Measurements from ENCODE around the gene LDB2.

LDB2 gene

GRCh38 chr4:16864199-16864598 is 34.2 kb downstream of the LDB2 start:
- Histone ChIP-seq H3K9ac (ENCODE audit: low read length in 2 of 2) (no peak overlapping the region), H3K9me3 (ENCODE audit: control insufficient read depth in 2 of 2, low read length in 2 of 2) (no peaks in the 10 kb centered on the region), H3K4me3 (ENCODE audit: low read length in 2 of 2) (no peak overlapping the region), H3K4me1 (ENCODE audit: control insufficient read depth, insufficient read depth, low read length) (no peaks in the 10 kb centered on the region), H3K27ac (ENCODE audit: low read length) (no peak overlapping the region), H3K27me3 (ENCODE audit: control insufficient read depth in 1 of 2, insufficient read depth in 2 of 2, low read length in 2 of 2) (no peaks in the 10 kb centered on the region), H3K36me3 (ENCODE audit: control insufficient read depth in 2 of 2, insufficient read depth in 2 of 2, low read length in 2 of 2) (no peaks in the 10 kb centered on the region)

DNA sequence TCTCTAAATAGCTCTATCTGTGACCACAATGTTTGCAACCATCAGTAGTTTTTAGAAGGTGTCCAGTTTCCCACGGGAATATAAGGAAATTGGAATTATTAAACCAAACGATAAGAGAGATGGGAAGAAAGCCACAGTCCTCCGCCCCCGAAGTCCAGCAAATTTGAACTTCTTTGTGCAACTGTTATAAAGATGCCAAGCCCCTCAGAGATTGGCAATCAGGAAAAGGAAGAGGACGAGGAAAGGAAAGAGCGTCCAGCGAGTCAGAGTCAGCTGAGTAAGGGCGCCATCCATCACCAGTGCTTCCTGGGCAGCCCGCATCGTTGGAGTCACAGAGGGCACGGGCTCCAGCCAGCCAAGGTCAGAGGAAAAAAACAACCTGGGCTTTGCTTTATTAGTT is 35.7 kb downstream of the LDB2 start:
- H3K4me3 ChIP-seq (ENCODE audit: low read length in 2 of 2) = no peak overlapping the region
- H3K27me3 ChIP-seq (ENCODE audit: control insufficient read depth in 1 of 2, insufficient read depth in 2 of 2, low read length in 2 of 2) = no peaks in the 10 kb centered on the region
- no peak overlapping the region for H3K9ac ChIP-seq (ENCODE audit: low read length in 2 of 2)
- no peaks in the 10 kb centered on the region for H3K4me1 ChIP-seq (ENCODE audit: control insufficient read depth, insufficient read depth, low read length)
- no peaks in the 10 kb centered on the region for H3K36me3 ChIP-seq (ENCODE audit: control insufficient read depth in 2 of 2, insufficient read depth in 2 of 2, low read length in 2 of 2)
- no peak overlapping the region for H3K27ac ChIP-seq (ENCODE audit: low read length)
- H3K9me3 ChIP-seq (ENCODE audit: control insufficient read depth in 2 of 2, low read length in 2 of 2) = no peaks in the 10 kb centered on the region

DNA sequence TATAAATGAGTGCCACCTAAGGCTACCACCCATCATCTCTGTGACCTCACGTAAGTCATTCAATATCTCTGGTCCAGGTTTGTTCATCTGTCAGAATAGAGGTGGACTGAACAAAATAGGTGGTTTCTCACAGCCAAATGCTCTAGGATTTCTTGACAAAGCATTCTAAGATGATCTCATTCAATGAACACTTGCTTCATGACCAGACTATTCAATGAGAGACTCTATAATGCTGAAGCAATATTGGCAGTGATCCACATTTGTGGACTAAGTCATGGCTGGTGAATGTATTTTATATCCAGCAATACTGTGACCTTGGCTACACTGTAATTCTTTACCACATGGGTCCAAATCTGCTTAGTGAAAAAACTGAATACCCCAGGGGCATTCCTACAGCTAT is 37.9 kb downstream of the LDB2 start:
- no peak overlapping the region for H3K4me3 ChIP-seq (ENCODE audit: low read length in 2 of 2)
- H3K9me3 ChIP-seq (ENCODE audit: control insufficient read depth in 2 of 2, low read length in 2 of 2) = no peaks in the 10 kb centered on the region
- H3K9ac ChIP-seq (ENCODE audit: low read length in 2 of 2) = no peak overlapping the region
- no peak overlapping the region for H3K27ac ChIP-seq (ENCODE audit: low read length)
- no peaks in the 10 kb centered on the region for H3K36me3 ChIP-seq (ENCODE audit: control insufficient read depth in 2 of 2, insufficient read depth in 2 of 2, low read length in 2 of 2)
- H3K4me1 ChIP-seq (ENCODE audit: control insufficient read depth, insufficient read depth, low read length) = no peaks in the 10 kb centered on the region
- no peaks in the 10 kb centered on the region for H3K27me3 ChIP-seq (ENCODE audit: control insufficient read depth in 1 of 2, insufficient read depth in 2 of 2, low read length in 2 of 2)

GRCh38 chr4:16859031-16859430 is 39.4 kb downstream of the LDB2 start:
- no peaks in the 10 kb centered on the region for H3K36me3 ChIP-seq (ENCODE audit: control insufficient read depth in 2 of 2, insufficient read depth in 2 of 2, low read length in 2 of 2)
- H3K27me3 ChIP-seq (ENCODE audit: control insufficient read depth in 1 of 2, insufficient read depth in 2 of 2, low read length in 2 of 2) = no peaks in the 10 kb centered on the region
- no peaks in the 10 kb centered on the region for H3K9me3 ChIP-seq (ENCODE audit: control insufficient read depth in 2 of 2, low read length in 2 of 2)
- H3K4me1 ChIP-seq (ENCODE audit: control insufficient read depth, insufficient read depth, low read length) = no peaks in the 10 kb centered on the region
- H3K27ac ChIP-seq (ENCODE audit: low read length) = no peak overlapping the region
- no peak overlapping the region for H3K9ac ChIP-seq (ENCODE audit: low read length in 2 of 2)
- H3K4me3 ChIP-seq (ENCODE audit: low read length in 2 of 2) = no peak overlapping the region

GRCh38 chr4:16858275-16858752 is 40.1 kb downstream of the LDB2 start:
- Histone ChIP-seq H3K4me1 (ENCODE audit: control insufficient read depth, insufficient read depth, low read length) (no peaks in the 10 kb centered on the region), H3K9me3 (ENCODE audit: control insufficient read depth in 2 of 2, low read length in 2 of 2) (no peaks in the 10 kb centered on the region), H3K4me3 (ENCODE audit: low read length in 2 of 2) (no peak overlapping the region), H3K27ac (ENCODE audit: low read length) (no peak overlapping the region), H3K27me3 (ENCODE audit: control insufficient read depth in 1 of 2, insufficient read depth in 2 of 2, low read length in 2 of 2) (no peaks in the 10 kb centered on the region), H3K36me3 (ENCODE audit: control insufficient read depth in 2 of 2, insufficient read depth in 2 of 2, low read length in 2 of 2) (no peaks in the 10 kb centered on the region), H3K9ac (ENCODE audit: low read length in 2 of 2) (no peak overlapping the region)

- H3K4me1 ChIP-seq (ENCODE audit: control insufficient read depth, insufficient read depth, low read length) = no peaks in the 10 kb centered on the region
- no peak overlapping the region for H3K4me3 ChIP-seq (ENCODE audit: low read length in 2 of 2)
Observed at GRCh38 chr4:16857425-16857824, 41.0 kb downstream of the LDB2 start.

DNA sequence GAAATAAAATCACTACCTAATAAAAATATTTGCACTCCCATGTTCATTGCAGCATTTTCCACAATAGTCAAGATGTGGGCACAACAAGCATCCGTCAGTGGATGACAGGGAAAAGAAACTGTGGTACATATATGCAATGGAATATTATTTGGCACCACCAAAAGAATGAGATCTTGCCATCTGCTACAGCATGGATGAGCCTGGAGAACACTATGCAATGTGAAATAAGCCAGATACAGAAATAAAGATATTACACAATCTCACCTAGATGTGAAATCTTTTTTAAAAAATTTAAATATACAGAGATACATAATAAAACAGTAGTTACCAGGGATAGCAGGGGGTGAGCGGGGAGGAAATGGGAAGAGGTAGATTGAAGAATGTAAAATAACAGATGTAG is 44.8 kb downstream of the LDB2 start:
- peaks cover 0 to 3% of the 10 kb centered on the region in 2 donors for H3K9me3 ChIP-seq (ENCODE audit: control insufficient read depth in 2 of 2, low read length in 2 of 2)
- no peak overlapping the region for H3K27ac ChIP-seq (ENCODE audit: low read length)
- no peaks in the 10 kb centered on the region for H3K4me1 ChIP-seq (ENCODE audit: control insufficient read depth, insufficient read depth, low read length)
- no peaks in the 10 kb centered on the region for H3K36me3 ChIP-seq (ENCODE audit: control insufficient read depth in 2 of 2, insufficient read depth in 2 of 2, low read length in 2 of 2)
- H3K9ac ChIP-seq (ENCODE audit: low read length in 2 of 2) = no peak overlapping the region
- H3K4me3 ChIP-seq (ENCODE audit: low read length in 2 of 2) = no peak overlapping the region
- no peaks in the 10 kb centered on the region for H3K27me3 ChIP-seq (ENCODE audit: control insufficient read depth in 1 of 2, insufficient read depth in 2 of 2, low read length in 2 of 2)

More at GRCh38 chr4:16857425-16857824, 41.0 kb downstream of the LDB2 start:
- Histone ChIP-seq H3K9me3 (ENCODE audit: control insufficient read depth in 2 of 2, low read length in 2 of 2) (no peaks in the 10 kb centered on the region), H3K36me3 (ENCODE audit: control insufficient read depth in 2 of 2, insufficient read depth in 2 of 2, low read length in 2 of 2) (no peaks in the 10 kb centered on the region), H3K9ac (ENCODE audit: low read length in 2 of 2) (no peak overlapping the region), H3K27me3 (ENCODE audit: control insufficient read depth in 1 of 2, insufficient read depth in 2 of 2, low read length in 2 of 2) (no peaks in the 10 kb centered on the region), H3K27ac (ENCODE audit: low read length) (no peak overlapping the region)

DNA sequence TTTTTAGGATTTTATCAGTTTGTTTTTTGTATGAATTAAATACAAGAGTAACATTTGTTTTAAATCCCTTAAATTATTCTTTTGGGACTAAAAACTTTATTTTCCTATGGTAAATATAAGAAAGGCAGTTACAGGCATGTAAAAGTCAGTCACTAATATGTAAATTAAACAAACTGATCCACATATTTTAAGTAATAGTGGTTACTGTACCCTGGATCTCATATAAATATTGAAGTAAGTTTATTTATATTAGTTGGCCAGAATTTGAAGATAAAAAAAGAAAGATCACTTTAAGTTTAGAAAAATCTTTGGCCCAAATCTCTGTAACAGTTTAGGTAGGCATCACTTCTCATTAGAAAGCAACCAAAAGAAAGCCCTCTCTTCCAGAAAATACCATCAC is 45.8 kb downstream of the LDB2 start:
- Histone ChIP-seq H3K9me3 (ENCODE audit: control insufficient read depth in 2 of 2, low read length in 2 of 2) (peaks cover 0 to 3% of the 10 kb centered on the region in 2 donors), H3K9ac (ENCODE audit: low read length in 2 of 2) (no peak overlapping the region), H3K4me1 (ENCODE audit: control insufficient read depth, insufficient read depth, low read length) (no peaks in the 10 kb centered on the region), H3K4me3 (ENCODE audit: low read length in 2 of 2) (no peak overlapping the region), H3K27me3 (ENCODE audit: control insufficient read depth in 1 of 2, insufficient read depth in 2 of 2, low read length in 2 of 2) (no peaks in the 10 kb centered on the region), H3K36me3 (ENCODE audit: control insufficient read depth in 2 of 2, insufficient read depth in 2 of 2, low read length in 2 of 2) (no peaks in the 10 kb centered on the region), H3K27ac (ENCODE audit: low read length) (no peak overlapping the region)

- H3K27ac ChIP-seq (ENCODE audit: low read length) = no peak overlapping the region
Observed at GRCh38 chr4:16852228-16852627, 46.2 kb downstream of the LDB2 start.

DNA sequence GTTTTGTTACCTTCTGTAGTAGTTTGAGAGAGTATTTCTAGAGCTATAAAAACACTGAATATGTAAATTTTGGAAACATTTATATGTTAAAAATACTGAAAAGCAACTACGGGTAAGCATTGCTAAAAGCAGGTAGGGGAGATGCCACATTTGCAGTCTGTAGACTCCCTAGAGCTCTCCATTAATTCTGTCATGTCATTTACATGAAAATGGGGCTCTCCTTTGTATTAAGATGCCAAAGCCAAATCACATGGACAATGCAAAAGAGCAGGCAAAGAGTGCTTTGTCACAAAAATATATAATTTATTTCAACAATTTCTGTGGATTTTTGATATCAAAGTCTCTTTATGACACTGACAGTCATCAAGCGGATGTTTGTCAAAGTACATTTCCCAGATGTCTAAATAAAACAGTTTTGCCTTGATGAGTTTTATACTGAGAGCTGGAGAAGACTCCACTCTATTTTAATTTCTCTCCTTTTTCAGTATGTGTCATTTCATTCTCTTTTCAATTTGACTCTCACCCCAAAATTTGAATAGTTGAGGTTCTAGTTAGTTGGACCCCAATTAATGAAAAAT is 51.8 kb downstream of the LDB2 start:
- H3K4me1 ChIP-seq (ENCODE audit: control insufficient read depth, insufficient read depth, low read length) = peaks cover 7% of the 10 kb centered on the region
- no peaks in the 10 kb centered on the region for H3K36me3 ChIP-seq (ENCODE audit: control insufficient read depth in 2 of 2, insufficient read depth in 2 of 2, low read length in 2 of 2)
- H3K4me3 ChIP-seq (ENCODE audit: low read length in 2 of 2) = no peak overlapping the region
- peaks cover 0 to 3% of the 10 kb centered on the region in 2 donors for H3K9me3 ChIP-seq (ENCODE audit: control insufficient read depth in 2 of 2, low read length in 2 of 2)
- H3K27ac ChIP-seq (ENCODE audit: low read length) = no peak overlapping the region
- no peak overlapping the region for H3K9ac ChIP-seq (ENCODE audit: low read length in 2 of 2)
- no peaks in the 10 kb centered on the region for H3K27me3 ChIP-seq (ENCODE audit: control insufficient read depth in 1 of 2, insufficient read depth in 2 of 2, low read length in 2 of 2)

More at GRCh38 chr4:16852228-16852627, 46.2 kb downstream of the LDB2 start:
- H3K9ac ChIP-seq (ENCODE audit: low read length in 2 of 2) = no peak overlapping the region
- no peaks in the 10 kb centered on the region for H3K4me1 ChIP-seq (ENCODE audit: control insufficient read depth, insufficient read depth, low read length)
- H3K4me3 ChIP-seq (ENCODE audit: low read length in 2 of 2) = no peak overlapping the region
- H3K36me3 ChIP-seq (ENCODE audit: control insufficient read depth in 2 of 2, insufficient read depth in 2 of 2, low read length in 2 of 2) = no peaks in the 10 kb centered on the region
- H3K9me3 ChIP-seq (ENCODE audit: control insufficient read depth in 2 of 2, low read length in 2 of 2) = peaks cover 0 to 3% of the 10 kb centered on the region in 2 donors
- no peaks in the 10 kb centered on the region for H3K27me3 ChIP-seq (ENCODE audit: control insufficient read depth in 1 of 2, insufficient read depth in 2 of 2, low read length in 2 of 2)

DNA sequence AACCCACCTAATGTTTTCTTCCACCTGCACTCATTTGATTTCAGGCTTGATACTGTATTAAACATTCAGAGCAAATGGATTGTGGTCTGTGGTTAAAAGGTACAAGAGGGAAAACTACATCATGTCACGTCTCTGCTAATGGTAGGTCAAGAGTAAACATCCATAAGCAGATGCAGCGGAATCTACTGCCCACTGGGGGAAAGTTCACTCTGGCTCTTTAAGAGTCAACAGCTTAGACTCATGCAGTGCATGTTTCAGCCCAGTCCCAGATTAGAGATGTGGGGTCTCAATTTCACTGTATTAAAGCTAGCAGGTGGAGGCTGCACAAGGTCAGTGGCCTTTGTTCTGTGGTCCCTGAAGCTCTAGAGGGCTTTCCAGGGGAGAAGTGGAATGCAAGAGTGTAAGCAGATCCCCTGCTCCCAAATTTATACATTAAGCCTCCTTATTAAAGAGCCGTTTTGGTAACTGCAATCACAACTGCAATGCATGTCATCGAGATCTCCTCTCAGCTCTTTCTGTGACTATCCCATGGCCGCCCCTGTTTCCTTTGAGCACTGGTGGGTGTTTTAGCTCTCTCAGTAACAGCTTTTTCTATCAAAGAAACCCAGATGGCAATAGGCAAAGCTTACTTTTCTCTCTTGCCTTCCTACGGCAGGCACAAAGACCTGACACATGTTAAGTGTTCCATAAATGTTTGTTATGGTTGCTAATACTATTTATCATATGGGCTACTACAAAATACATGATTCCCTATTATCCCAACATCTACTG is 53.4 kb downstream of the LDB2 start:
- H3K4me1 ChIP-seq (ENCODE audit: control insufficient read depth, insufficient read depth, low read length) = peaks cover 7% of the 10 kb centered on the region
- H3K4me3 ChIP-seq (ENCODE audit: low read length in 2 of 2) = peak overlapping the region in 1 of 2 donors; percentile 36
- H3K27ac ChIP-seq (ENCODE audit: low read length) = peak overlapping the region; percentile 12
- H3K9ac ChIP-seq (ENCODE audit: low read length in 2 of 2) = no peak overlapping the region
- no peaks in the 10 kb centered on the region for H3K9me3 ChIP-seq (ENCODE audit: control insufficient read depth in 2 of 2, low read length in 2 of 2)
- no peaks in the 10 kb centered on the region for H3K27me3 ChIP-seq (ENCODE audit: control insufficient read depth in 1 of 2, insufficient read depth in 2 of 2, low read length in 2 of 2)
- H3K36me3 ChIP-seq (ENCODE audit: control insufficient read depth in 2 of 2, insufficient read depth in 2 of 2, low read length in 2 of 2) = no peaks in the 10 kb centered on the region
